Trophoblast cell (in vitro differentiated cells and primary cell): ENCODE measurements around the gene MYL4.

ENCODE experiments used
- DNase-seq, 2 donors: peaks; one replicate each; pipeline ENCODE4 v3.0.0-alpha.2; 2016
- H2AFZ ChIP-seq: 2 replicates; pipeline ENCODE4 v1.6.1; 2013; ENCODE audit warnings: low read length, moderate library complexity, mild to moderate bottlenecking; ENCODE audit not compliant: insufficient read depth, poor library complexity
- H2AK5ac ChIP-seq: 2 replicates; pipeline ENCODE4 v1.6.1; 2013; ENCODE audit warnings: mild to moderate bottlenecking, low read length
- H2BK120ac ChIP-seq: 2 replicates; pipeline ENCODE4 v1.6.1; 2013; ENCODE audit warnings: low read length, mild to moderate bottlenecking, moderate library complexity; ENCODE audit not compliant: insufficient read depth, poor library complexity
- H2BK12ac ChIP-seq: 2 replicates; pipeline ENCODE4 v1.6.1; 2013; ENCODE audit warnings: mild to moderate bottlenecking, low read length, moderate library complexity
- H2BK5ac ChIP-seq: 2 replicates; pipeline ENCODE4 v1.6.1; 2013; ENCODE audit warnings: low read length, low read depth, moderate library complexity, mild to moderate bottlenecking; ENCODE audit not compliant: poor library complexity
- H3K14ac ChIP-seq: 2 replicates; pipeline ENCODE4 v1.6.1; 2013; ENCODE audit warnings: mild to moderate bottlenecking, low read length
- H3K18ac ChIP-seq: 2 replicates; pipeline ENCODE4 v1.6.1; 2013; ENCODE audit warnings: mild to moderate bottlenecking, low read length
- H3K23ac ChIP-seq: 2 replicates; pipeline ENCODE4 v1.6.1; 2013; ENCODE audit warnings: low read length
- H3K27ac ChIP-seq: 2 replicates; pipeline ENCODE4 v1.5.1; 2013; ENCODE audit warnings: low read depth, mild to moderate bottlenecking, inconsistent platforms, low read length, moderate library complexity
- H3K27me3 ChIP-seq: 2 replicates; pipeline ENCODE4 v1.6.1; 2013; ENCODE audit warnings: inconsistent platforms, mild to moderate bottlenecking, low read length, moderate library complexity; ENCODE audit not compliant: insufficient read depth
- H3K36me3 ChIP-seq, 2 experiments: 1 replicate in 1 of 2; 2 replicates in 1 of 2; pipeline ENCODE4 v1.6.1; 2013; ENCODE audit warnings: low read length in 2 of 2, mild to moderate bottlenecking in 2 of 2, moderate library complexity in 1 of 2; ENCODE audit not compliant: insufficient read depth in 2 of 2, control insufficient read depth in 1 of 2
- H3K4ac ChIP-seq: 2 replicates; pipeline ENCODE4 v1.6.1; 2013; ENCODE audit warnings: low read depth, mild to moderate bottlenecking, low read length, moderate library complexity
- H3K4me1 ChIP-seq, 2 experiments: 1 replicate in 1 of 2; 2 replicates in 1 of 2; pipeline ENCODE4 v1.6.1; 2013; ENCODE audit warnings: low read length in 2 of 2, mild to moderate bottlenecking in 2 of 2, moderate library complexity in 1 of 2; ENCODE audit not compliant: insufficient read depth in 2 of 2, control insufficient read depth in 1 of 2
- H3K4me2 ChIP-seq: 2 replicates; pipeline ENCODE4 v1.6.1; 2013; ENCODE audit warnings: inconsistent platforms, mild to moderate bottlenecking, low read length, moderate library complexity
- H3K4me3 ChIP-seq: 2 replicates; pipeline ENCODE4 v1.5.1; 2013; ENCODE audit warnings: mild to moderate bottlenecking, low read depth, low read length, inconsistent platforms
- H3K79me1 ChIP-seq: one replicate; pipeline ENCODE4 v1.6.1; 2013; ENCODE audit warnings: low read length
- H3K79me2 ChIP-seq: 2 replicates; pipeline ENCODE4 v1.6.1; 2013; ENCODE audit warnings: low read length, mild to moderate bottlenecking; ENCODE audit not compliant: control insufficient read depth, insufficient read depth, poor library complexity
- H3K9ac ChIP-seq: 2 replicates; pipeline ENCODE4 v1.6.1; 2013; ENCODE audit warnings: mild to moderate bottlenecking, low read length
- H3K9me3 ChIP-seq: 2 replicates; pipeline ENCODE4 v1.6.1; 2013; ENCODE audit warnings: low read depth, mild to moderate bottlenecking, control low read depth, inconsistent platforms, low read length; ENCODE audit not compliant: insufficient read depth
- H4K12ac ChIP-seq: 2 replicates; pipeline ENCODE4 v1.6.1; 2013; ENCODE audit warnings: low read depth, mild to moderate bottlenecking, low read length, moderate library complexity
- H4K8ac ChIP-seq: 2 replicates; pipeline ENCODE4 v1.6.1; 2013; ENCODE audit warnings: low read depth, mild to moderate bottlenecking, low read length, moderate library complexity
- H4K91ac ChIP-seq: one replicate; pipeline ENCODE4 v1.6.1; 2013; ENCODE audit warnings: low read depth, mild to moderate bottlenecking, low read length, moderate library complexity
- WGBS: extraction: QIAGEN DNeasy Blood & Tissue Kit; methylation state at CpG from one replicate; pipeline ENCODE4 v1.1.7; 2013; ENCODE audit warnings: missing lambda C conversion rate; ENCODE audit not compliant: insufficient read length, insufficient coverage; ENCODE audit errors: extremely low coverage; 5-methylcytosine and 5-hydroxymethylcytosine counted together

Gene MYL4

DNA sequence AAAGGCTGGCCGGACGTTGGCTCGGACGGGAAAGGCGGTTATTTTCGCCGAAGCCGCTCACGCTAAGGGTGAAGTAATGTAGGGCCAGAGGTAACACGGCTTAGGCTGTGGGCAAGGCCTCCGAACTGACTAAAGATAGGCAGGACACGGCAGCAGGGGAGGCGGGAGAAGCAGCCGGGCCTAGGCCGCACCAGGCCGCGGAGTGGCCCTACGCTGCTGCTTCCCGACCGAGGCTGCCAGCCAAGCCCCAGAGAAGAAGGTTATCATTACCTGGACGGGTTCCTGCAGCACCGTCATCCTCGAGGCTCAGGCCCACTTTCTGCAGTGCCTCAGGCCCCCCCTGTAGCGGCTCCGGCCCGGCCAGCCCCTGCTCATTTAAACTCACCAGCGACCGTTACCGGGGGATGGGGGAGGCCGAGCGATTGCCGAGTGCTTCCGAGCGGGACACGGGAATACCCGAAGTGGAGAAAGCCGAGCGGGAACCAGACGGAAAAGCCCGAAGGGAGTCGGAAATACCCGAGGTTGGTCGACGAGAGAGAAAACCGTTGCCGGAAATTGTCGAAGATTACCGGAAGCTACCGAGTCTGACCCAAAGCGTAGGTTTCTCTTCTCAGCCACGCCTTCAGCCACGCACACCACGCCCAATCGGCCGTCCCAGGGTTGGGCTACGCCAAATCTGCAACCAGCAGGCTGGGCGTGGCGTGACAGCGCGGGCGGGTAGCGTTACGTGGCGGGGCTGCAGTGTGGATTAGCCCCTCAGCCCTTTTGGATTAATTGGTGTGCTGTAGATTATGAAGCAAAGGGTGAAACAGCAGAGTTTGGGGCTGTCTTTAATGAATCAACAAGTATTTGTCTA lies 20.0 kb upstream of the MYL4 start, which contains the start of gene CDC27:
Gene CDC27, minus strand, starts transcription at position 420 of the 856 bp plus-strand sequence. Its CDS starts 123 bp downstream, at position 297.
- Histone ChIP-seq H4K12ac (peak within 1 kb of the TSS; percentile 99), H3K79me2 (peaks cover 13% of the 10 kb centered on the region), H2AK5ac (peak within 1 kb of the TSS; percentile 87), H3K9ac (peak within 1 kb of the TSS; percentile 94), H4K91ac (peak within 1 kb of the TSS; percentile 92), H3K9me3 (no peaks in the 10 kb centered on the region), H3K79me1 (peaks cover 6% of the 10 kb centered on the region), H3K14ac (peak within 1 kb of the TSS; percentile 98), H3K23ac (peak within 1 kb of the TSS; percentile 87), H3K4me1 (no peaks in the 10 kb centered on the region), H3K27ac (peak within 1 kb of the TSS; percentile 82), H4K8ac (peak within 1 kb of the TSS; percentile 92), H2BK120ac (peak within 1 kb of the TSS; percentile 90), H3K27me3 (no peaks in the 10 kb centered on the region), H2AFZ (peak within 1 kb of the TSS; percentile 99), H3K18ac (peak within 1 kb of the TSS; percentile 97), H2BK5ac (peak within 1 kb of the TSS; percentile 82), H3K4ac (peak within 1 kb of the TSS; percentile 88), H3K4me3 (peak within 1 kb of the TSS; percentile 91), H3K4me2 (peak within 1 kb of the TSS; percentile 85), H2BK12ac (no peak within 1 kb of the TSS), H3K36me3 (no peaks in the 10 kb centered on the region)
- DNase-seq = peak; percentile 99 to 100
- no CpG with 5 or more reads among the region's 64 CpGs for whole genome bisulfite sequencing

DNA sequence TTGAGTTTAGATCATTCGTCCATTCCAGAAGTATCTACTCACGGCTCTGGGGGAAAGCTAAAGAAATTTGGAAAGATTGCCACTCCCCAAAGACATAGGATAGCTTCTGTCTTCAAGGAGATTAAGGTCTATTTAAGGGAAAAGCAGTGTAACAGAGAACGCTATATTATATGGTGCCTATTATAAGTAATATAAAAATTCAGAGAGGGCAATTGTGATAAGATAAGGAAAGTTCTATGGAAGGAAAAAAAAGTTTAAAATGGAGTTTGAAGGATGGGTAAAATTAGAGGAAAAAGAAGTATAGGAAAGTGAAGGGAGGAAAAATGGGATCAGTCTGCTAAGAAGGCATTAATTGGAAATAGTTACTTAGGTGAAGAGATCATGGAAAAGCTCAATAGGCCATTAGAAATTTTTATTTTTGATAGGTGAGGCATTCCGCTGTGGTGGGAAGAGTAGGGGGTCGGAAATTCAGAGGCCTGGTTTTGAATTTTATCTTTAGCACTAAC lies 19.4 kb upstream of the MYL4 start:
- H4K8ac ChIP-seq = no peak overlapping the region
- H3K23ac ChIP-seq = no peak overlapping the region
- H4K91ac ChIP-seq = no peak overlapping the region
- no CpG with 5 or more reads among the region's 5 CpGs for WGBS
- no peak overlapping the region for H3K4me3 ChIP-seq
- H3K79me1 ChIP-seq = peaks cover 6% of the 10 kb centered on the region
- no peaks in the 10 kb centered on the region for H3K4me1 ChIP-seq
- no peaks in the 10 kb centered on the region for H3K36me3 ChIP-seq
- H2BK12ac ChIP-seq = no peak overlapping the region
- no peak overlapping the region for H2AK5ac ChIP-seq
- H3K4ac ChIP-seq = no peak overlapping the region
- no peak overlapping the region for H3K27ac ChIP-seq
- no peak overlapping the region for H2AFZ ChIP-seq
- H3K9me3 ChIP-seq = no peaks in the 10 kb centered on the region
- H3K18ac ChIP-seq = no peak overlapping the region
- DNase-seq = no peak
- H2BK120ac ChIP-seq = no peak overlapping the region
- no peaks in the 10 kb centered on the region for H3K27me3 ChIP-seq
- peaks cover 10% of the 10 kb centered on the region for H3K79me2 ChIP-seq
- peak overlapping the region; percentile 71 for H3K4me2 ChIP-seq
- H3K9ac ChIP-seq = no peak overlapping the region
- H4K12ac ChIP-seq = no peak overlapping the region
- H2BK5ac ChIP-seq = no peak overlapping the region
- H3K14ac ChIP-seq = no peak overlapping the region

GRCh38 chr17:47190243-47190642 lies 18.9 kb upstream of the MYL4 start:
- Histone ChIP-seq H4K12ac (no peak overlapping the region), H3K18ac (no peak overlapping the region), H3K4me3 (no peak overlapping the region), H3K4me2 (no peak overlapping the region), H3K27ac (no peak overlapping the region), H2BK12ac (no peak overlapping the region), H2AFZ (no peak overlapping the region), H2BK120ac (no peak overlapping the region), H4K8ac (no peak overlapping the region), H3K9me3 (no peaks in the 10 kb centered on the region), H3K14ac (no peak overlapping the region), H3K79me1 (peaks cover 6% of the 10 kb centered on the region), H2BK5ac (no peak overlapping the region), H4K91ac (no peak overlapping the region), H3K23ac (no peak overlapping the region), H3K79me2 (peaks cover 10% of the 10 kb centered on the region), H3K27me3 (no peaks in the 10 kb centered on the region), H3K9ac (no peak overlapping the region), H3K4me1 (no peaks in the 10 kb centered on the region), H2AK5ac (no peak overlapping the region), H3K4ac (no peak overlapping the region), H3K36me3 (no peaks in the 10 kb centered on the region)
- DNase-seq = no peak
- WGBS = no CpG with 5 or more reads among the region's 4 CpGs

DNA sequence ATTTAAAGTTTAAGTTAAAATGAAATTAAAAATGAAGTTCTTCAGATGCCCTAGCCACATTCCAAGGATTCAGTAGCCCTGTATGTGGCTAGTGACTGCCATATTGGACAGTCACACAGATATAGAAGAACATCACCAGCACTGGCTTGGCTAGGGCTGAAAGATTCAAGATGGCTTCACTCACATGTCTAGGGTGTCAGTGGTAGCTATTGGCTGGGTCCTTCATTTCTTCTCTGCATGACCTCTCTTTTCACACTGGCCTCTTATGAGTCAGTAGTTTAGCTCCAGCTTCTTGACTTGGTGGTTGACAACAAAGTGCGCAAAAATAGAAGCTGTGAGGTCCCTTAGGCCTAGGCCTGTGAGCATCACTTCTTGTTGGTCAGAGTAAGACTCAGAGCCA lies 18.4 kb upstream of the MYL4 start:
- Histone ChIP-seq H3K27me3 (no peaks in the 10 kb centered on the region), H3K4me3 (no peak overlapping the region), H2AFZ (no peak overlapping the region), H3K79me1 (peaks cover 6% of the 10 kb centered on the region), H3K79me2 (peaks cover 9% of the 10 kb centered on the region), H2BK5ac (no peak overlapping the region), H4K12ac (no peak overlapping the region), H2BK120ac (no peak overlapping the region), H3K18ac (no peak overlapping the region), H3K9ac (no peak overlapping the region), H4K8ac (no peak overlapping the region), H2BK12ac (no peak overlapping the region), H3K4me1 (no peaks in the 10 kb centered on the region), H2AK5ac (no peak overlapping the region), H3K4ac (no peak overlapping the region), H3K14ac (no peak overlapping the region), H3K36me3 (no peaks in the 10 kb centered on the region), H3K4me2 (no peak overlapping the region), H3K27ac (no peak overlapping the region), H3K23ac (no peak overlapping the region), H3K9me3 (no peaks in the 10 kb centered on the region), H4K91ac (no peak overlapping the region)
- DNase-seq = no peak
- WGBS = no CpG with 5 or more reads among the region's 1 CpG
